Thyroid gland (tissue), 4 donors: ENCODE measurements around the gene KCMF1.

Source experiments
- CTCF ChIP-seq, 6 experiments: fragments of 200-600 bp in 3 of 6; fragments of 450-650 bp in 3 of 6; sonication (generic) in 3 of 6; IDR thresholded peaks; one replicate each; pipeline ENCODE4 v1.5.1; 2016 to 2019; ENCODE audit warnings: antibody characterized with exemption in 6 of 6, mild to moderate bottlenecking in 2 of 6, inconsistent platforms in 1 of 6, moderate library complexity in 1 of 6
- POLR2A ChIP-seq, 2 donors: fragments of 450-650 bp; IDR thresholded peaks; one replicate each; pipeline ENCODE4 v1.6.1; 2017; ENCODE audit warnings: antibody characterized with exemption in 2 of 2, mild to moderate bottlenecking in 2 of 2, moderate library complexity in 1 of 2

- TF ChIP-seq CTCF (IDR thresholded peaks at IDR 0.05) (no peak), POLR2A (IDR thresholded peaks at IDR 0.05) (no peak)
Observed at GRCh38 chr2:84966731-84967130, 4.2 kb upstream of the KCMF1 start.
